Islet precursor cell (in vitro differentiated cells): ENCODE data around the gene RNF186.
"Not testable (repeated sequence)": the region's sequence is repeated elsewhere in the genome, so short reads cannot be mapped to it uniquely, and the experiment has no call there.

Experiments used
- DNase-seq: peaks from one replicate; pipeline ENCODE4 v3.0.0-alpha.2; 2018

Gene RNF186

DNA sequence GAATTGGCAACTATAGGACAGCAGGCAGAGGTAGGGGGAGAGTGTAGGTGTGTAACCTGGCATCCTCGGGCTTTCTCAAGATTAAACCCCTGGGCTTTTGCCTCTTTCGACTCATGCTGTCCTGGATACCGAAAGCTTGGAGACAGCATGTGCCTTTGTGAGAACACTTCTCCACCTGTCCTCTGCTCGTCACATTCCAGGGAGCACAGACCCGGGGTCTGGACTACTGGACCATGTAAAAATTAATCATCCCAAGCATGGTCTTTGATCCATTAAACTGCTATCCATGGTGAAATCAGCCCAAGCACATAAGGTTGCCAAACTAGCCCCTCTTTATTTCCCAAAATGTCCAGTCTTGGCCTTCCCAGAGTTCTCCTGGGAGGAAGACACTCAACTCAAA is 9.0 kb upstream of the RNF186 start:
- DNase-seq = no peak

DNA sequence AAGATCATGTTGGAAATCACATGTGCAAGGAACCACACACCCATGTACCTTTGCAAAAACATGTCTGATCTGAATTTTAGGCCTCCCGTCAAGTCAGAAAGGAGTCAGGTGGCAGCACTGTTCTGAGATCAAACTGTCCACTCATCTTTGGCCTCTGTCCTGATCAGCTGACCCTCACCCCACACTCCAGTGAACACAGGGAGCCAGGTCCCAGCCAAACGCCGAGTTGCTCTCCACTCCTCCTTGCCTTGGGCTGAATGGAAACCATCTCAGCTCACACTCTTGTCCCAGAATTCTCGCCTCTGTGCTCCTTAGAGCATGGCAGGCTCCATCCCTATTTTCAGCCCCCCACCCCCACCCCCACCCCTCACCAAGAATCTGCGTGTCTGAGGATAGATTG is 4.6 kb upstream of the RNF186 start:
- no peak for DNase-seq

- DNase-seq = no peak
These were observed 3.2 kb upstream of the RNF186 start for GRCh38 chr1:19818324-19818723.

- DNase-seq = no peak
These were observed 2.1 kb upstream of the RNF186 start for GRCh38 chr1:19817160-19817559.

DNA sequence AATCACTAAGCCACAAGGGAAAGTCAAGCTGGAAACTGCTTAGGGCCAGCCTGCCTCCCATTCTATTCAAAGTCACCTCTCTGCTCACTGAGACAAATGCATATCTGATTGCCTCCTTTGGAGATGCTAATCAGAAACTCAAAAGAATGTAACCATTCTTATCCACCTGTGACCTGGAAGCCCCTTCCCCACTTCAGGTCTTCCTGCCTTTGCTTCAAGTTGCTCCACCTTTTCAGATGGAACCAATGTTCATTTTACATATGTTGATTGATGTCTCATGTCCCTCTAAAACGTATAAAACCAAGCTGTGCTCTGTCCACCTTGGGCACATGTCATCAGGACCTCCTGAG is 1.6 kb upstream of the RNF186 start:
- DNase-seq = not testable (repeated sequence)

DNA sequence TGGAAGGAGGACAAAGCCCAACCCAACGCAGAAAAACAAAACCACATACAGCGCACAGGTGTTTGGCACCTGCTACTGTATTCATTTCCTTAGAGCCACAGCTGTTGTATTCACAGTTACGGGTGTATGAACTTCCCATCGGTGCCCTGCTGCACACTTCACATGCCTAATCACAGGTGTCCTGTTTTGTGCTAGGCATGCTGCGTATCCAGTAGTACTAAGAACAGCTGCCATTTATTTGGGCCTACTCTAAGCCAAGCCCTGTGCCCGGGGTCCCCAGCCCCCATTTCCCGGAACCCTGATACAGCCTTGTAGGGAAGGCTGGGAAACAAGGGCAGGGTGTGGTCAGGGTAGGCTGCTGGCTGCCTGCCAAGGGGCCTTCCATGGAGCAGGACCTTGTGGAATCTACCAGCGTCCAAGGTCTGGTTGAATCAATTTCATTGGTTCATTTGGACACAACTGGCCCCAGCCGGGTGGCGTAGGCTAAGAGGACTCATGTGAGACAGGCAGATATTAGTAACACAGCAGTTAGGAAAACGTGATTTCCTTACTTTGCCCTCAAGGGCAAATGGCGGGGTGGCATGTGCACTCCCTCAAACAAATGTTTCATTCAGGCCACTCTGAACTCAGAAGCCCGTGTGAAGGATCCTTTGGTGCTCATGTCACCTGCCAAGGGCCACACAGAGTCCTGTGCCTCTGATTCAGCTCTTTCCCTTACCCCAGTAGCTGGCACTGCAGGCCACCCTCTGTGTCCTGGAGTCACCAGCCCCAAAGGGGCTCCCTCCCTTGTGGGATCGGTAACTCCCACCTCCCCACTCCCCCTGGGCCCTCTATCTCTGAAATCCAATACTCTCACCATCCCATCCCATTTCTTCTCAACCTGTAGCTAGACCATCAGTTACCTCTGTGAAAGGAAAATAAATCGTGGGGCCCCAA is 986 bp upstream of the RNF186 start:
- DNase-seq = no peak

GRCh38 chr1:19814244-19814661 is 830 bp downstream of the RNF186 start:
- DNase-seq = no peak

- no peak for DNase-seq
These were observed 1.5 kb downstream of the RNF186 start for GRCh38 chr1:19813643-19813960.

DNA sequence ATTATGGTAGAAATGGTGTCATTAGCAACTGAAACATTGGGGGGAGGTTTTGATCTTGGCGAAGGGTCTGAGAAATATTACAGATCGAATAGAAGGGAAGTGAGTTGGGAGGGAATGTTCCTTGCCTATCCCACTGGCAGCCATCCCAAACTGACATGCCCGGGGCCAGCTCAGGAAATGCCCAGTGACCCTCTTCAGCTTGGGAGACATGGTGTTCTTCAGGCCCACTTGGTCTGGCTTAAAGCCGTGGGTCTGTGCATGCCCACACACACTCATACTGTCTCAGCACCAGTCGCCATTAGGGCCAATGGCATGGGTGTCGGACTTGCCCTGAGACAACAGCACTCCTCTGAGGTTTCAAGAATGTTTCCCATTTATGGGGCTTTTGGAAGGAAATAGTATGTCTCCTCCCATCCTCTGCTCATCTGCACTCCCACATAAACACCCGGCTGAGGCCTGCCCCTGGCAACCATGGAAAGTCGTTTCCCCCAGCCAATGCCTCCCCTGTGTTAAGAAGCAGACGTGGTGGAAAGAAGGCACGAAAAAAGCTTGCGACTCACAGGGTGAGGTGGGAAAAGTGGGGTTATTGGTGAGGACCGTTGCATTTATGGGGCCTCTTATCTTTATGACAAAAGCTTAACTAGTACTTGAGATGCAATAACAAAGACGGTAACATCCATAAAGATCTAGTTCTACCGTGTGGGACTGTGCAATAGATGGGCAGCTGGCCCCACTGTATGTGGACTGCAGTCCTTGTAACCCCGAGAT is 2.0 kb downstream of the RNF186 start:
- no peak for DNase-seq

- peak; percentile 69 for DNase-seq
These were observed 3.8 kb downstream of the RNF186 start for GRCh38 chr1:19811206-19811851.

- no peak for DNase-seq
These were observed 5.9 kb downstream of the RNF186 start for GRCh38 chr1:19809044-19809750.

DNA sequence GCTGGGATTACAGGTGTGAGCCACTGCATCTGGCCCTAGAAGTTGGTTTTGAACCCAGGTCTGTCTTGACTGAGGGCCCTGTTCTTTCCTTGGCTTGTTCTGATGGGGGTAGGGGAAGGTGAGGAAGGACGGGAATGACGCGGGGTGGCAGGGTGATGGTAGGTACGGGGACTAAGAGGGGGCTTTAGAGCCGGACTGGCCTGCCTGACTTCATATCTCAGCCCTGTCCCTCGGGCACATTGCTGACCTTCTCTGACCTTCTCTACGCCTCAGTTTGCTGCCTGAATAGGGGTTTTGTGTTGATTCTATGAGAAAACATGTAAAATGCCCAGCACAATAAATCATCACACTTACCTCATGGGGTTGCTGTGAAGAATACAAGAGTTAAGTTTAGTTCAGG is 6.7 kb downstream of the RNF186 start:
- no peak for DNase-seq

DNA sequence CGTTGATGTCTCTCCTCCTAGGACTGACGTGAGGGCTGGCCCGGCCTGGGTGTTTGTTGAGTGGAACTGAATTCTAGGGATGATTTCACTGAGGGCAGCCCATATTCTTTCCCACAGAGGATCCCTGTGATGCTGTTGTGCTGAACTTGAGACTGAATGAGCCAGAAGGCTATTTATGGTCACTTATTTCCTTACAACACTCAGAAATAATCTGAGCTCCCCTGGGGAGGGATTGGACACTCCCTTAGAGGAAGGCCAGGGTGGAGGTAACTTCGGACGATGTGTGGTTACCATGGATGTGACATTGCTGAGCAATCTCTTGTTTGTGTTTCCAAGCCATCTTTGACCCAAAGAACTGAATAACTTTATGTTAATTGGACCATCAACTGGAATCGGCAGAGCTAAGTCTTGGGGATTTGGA is 10.2 kb downstream of the RNF186 start:
- DNase-seq = no peak

DNA sequence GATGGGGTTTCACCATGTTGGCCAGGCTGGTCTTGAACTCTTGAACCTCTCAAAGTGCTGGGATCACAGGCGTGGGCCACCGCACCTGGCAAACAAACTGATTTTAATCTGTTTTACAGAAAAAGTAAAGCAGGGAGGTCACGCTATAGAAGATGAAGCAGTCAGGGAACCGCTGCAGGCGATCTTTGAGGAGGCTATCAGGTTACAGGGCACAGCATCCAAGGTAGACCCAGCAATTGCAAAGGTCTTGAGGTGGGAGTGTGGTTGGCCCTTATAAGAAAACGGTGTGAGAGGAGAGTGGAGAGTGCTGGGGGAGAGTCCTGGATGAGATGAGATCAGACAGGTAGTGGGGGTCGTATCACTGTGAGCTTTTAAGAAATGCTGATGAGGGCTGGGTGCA is 12.8 kb downstream of the RNF186 start:
- DNase-seq = no peak

DNA sequence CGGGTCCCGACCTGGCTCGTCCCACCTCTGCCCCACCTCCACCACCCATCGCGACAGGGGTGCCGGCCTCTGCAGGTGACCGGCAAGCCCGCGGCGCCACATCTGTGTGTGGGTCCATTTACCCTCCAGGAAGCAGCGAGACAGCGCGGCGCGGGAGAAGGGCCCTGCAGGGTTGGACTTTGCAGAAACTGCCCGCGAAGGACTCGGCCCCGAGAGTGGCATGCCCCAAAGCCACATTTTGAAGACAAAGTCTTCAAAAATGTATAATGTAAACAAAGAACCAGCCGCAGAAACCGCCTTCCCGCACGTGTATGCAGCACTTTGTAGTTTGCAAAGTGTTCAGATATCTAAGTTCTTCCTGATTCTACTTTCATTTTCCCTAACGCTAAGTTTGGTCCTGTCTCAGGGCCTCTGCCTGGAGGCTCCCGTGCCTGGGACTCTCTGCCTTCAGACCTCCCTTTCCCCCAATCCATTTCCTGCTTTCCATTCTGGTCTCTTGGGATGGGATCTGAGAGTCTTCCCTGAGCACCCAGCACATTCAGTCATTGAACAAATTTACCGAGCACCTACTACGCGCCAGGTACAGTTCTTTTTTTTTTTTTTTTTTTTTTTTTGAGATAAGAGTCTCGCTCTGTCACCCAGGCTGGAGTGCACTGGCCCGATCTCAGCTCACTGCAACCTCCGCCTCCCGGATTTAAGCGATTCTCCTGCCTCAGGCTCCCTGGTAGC is 14.8 kb downstream of the RNF186 start:
- DNase-seq = peak; percentile 69

GRCh38 chr1:19799230-19800075 is 15.6 kb downstream of the RNF186 start, which contains the start of gene TMCO4:
Gene TMCO4, minus strand, starts transcription at chr1:19799916. Its CDS starts 19,158 bp downstream, at chr1:19780758.
- peak; percentile 63 for DNase-seq

GRCh38 chr1:19798486-19799229 is 16.4 kb downstream of the RNF186 start:
- DNase-seq = no peak

GRCh38 chr1:19797827-19798226 is 17.3 kb downstream of the RNF186 start:
- DNase-seq = no peak

- no peak for DNase-seq
These were observed 20.5 kb downstream of the RNF186 start for GRCh38 chr1:19794583-19794982.

GRCh38 chr1:19793360-19794046 is 21.6 kb downstream of the RNF186 start:
- DNase-seq = no peak
